Activated CD4-positive, alpha-beta T cell treated with anti-CD3 and anti-CD28 coated beads, Interleukin-2, amount 50 U/mL, for 16 hours (primary cell): ENCODE data around the gene TMEM54.

Experiments used
- DNase-seq: peaks from one replicate; pipeline ENCODE4 v3.0.0-alpha.2; 2020

The TMEM54 gene

DNA sequence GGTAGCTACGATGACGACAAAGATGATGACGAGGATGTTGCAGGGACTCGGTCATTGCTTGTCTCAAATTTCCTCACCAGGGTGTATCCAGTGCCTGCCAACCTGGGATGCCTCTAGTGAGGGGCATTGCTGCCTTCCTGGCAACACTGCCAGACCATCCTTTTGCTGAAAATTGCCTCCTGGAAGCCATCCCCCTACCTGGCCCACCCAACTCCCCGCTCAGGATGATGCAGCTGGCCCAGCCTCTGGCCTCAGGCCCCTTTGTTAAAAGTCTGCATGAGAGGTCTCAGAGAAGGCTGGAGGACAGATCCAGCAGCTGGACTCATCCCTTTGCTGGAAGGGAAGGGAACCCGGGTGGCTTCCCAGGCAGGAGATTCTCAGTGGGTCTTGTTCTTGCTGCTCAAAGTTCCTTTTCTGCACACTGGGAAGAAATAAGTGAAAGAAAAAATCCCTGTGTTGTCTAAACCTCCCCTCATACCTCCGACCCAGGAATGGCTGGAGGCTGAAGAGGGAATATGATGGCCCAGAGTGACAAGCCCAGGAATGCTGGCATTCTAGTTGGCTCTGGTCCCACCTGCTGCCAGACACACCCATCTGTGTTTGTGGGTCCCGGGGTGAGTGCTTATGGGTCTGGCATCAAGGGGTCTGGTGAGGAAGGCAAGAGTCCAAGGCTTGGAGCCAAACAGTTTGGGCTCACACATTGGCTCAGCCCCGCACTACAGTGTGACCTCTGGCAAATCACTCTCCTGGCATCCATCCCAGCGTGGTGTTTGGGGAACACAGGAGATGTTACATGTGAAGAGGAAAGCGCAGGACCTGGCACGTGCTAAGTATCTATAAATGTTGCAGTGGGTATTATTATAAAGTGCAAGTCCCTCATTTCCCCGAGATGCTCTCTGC is 23.7 kb downstream of the TMEM54 start:
- DNase-seq, result no peak

DNA sequence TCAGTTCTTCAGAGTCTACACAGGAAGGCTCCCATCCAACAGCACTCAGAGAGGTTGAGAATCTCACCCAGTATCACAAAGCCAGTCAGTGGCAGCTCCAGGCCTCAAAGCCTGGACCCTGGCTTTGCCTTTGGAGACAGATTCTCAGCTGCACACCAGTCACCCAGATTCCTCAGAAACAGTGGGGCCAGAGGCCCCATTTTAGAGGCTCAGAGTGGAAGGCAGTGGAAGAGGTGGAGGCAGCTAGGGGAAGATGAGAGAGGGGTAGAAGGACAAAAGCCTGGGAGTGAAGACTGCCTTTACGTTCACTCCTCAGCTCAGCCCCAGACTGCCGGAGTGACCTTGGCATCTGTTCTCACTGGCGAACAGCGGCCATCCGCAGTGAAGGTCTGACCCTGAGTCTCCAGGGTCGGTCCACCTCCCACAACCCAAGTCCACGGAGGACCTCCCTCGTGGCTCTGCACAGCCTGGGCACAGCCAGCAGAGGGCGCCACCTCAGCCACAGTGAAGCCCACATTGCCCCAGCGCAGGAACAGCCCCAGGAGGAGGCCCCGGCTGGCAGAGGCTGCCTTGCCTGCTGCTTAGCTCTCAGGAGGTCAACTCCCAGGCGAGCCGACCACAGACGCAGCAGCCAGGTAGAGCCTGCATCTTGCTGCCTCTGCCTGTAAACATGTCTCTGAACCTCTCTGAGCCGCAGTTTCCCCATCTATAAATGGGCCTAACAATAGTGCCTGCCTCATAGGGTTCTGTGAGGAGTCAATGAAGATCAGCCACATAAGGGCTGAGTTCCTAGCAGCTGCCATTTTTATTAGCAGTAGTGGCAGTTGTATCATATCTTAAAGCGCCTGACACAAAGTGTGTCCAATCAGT is 24.6 kb downstream of the TMEM54 start:
- peak; percentile 66 for DNase-seq

- DNase-seq, result no peak
Observed at GRCh38 chr1:32874860-32875752, 26.1 kb downstream of the TMEM54 start.

DNA sequence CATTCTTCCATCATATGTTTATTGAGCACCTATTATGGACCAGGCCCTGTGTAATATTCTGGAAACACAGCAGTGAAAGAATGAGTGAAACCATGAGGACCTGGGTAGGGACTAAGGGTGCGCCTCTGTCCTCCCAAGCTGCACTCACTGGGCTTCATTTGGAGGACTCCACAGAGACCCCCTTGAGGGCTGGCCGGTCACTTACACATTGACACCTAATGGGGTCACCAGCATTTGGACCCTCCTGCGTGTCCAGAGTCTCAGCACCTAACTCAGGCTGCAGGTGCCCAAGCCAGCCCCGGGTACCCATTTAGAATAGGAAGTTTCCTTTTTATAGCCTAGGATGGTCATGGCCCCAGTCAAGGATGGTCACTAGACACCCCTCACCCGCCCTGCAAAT is 27.7 kb downstream of the TMEM54 start:
- no peak for DNase-seq

GRCh38 chr1:32872192-32872460 is 29.1 kb downstream of the TMEM54 start:
- no peak for DNase-seq

DNA sequence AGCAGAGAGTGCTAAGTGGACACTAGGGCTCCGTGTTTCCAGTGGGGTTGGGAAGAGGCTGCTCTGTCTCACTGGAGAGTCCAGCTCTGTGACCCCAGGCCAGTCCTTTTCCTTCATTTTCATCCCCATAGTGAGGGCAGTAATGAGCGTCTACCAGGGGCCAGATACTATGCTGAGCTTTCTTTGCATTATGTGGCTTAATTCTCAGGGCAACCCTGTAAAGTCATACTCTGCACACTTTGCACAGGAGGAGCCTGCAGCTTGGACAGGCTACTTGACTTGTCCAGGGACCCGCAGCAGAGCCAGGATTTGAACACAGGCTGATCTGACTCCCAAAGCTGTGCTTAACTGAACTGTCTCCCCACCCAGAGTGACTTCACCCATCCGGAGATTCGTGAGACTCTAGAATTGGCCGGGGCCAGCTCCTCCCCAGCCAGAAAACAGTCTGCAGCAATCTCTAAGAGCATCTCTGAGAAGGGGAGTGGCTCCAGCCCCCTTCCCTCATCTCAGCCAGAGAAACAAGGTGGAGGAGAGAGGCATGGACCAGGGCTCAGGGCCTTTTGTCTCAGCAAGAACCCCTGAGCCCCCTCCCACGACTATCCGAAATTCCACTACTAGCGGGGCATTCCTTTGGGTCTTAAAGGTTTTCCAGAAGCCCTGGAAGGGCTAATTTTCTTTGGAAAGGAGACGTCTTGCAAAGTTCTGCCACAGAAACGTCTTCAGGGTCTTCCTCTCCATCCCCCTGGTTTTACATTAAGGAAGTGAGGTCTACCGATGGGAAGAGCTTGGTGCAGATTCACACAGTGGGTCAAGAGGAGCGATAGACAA is 29.6 kb downstream of the TMEM54 start:
- no peak for DNase-seq

GRCh38 chr1:32870615-32871363 is 30.4 kb downstream of the TMEM54 start, which contains the start of gene FNDC5:
Gene FNDC5 (minus strand): TSS chr1:32870912.
- no peak for DNase-seq

GRCh38 chr1:32869923-32870614 is 31.1 kb downstream of the TMEM54 start:
- no peak for DNase-seq

- DNase-seq, result no peak
Observed at GRCh38 chr1:32868806-32869455, 32.3 kb downstream of the TMEM54 start.

GRCh38 chr1:32868085-32868484 is 33.1 kb downstream of the TMEM54 start:
- DNase-seq, result no peak

DNA sequence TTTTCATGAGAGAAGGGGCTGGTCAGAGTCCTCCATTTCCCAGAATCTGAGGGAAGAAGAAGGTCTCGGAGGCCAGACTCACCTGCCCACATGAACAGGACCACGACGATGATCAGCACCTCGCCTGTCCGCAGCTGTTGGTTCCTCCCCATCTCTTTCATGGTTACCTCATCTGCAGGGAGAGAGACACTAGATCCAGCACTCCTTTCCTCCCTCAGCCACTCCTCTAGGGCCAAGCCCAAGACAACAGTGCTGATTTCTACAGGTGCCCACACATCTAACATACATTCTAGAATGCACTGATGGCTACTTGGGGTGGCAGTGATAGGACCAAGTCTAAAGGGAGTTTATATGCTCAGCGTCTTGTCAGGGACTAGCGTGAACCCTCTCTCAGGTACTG is 33.5 kb downstream of the TMEM54 start:
- no peak for DNase-seq

DNA sequence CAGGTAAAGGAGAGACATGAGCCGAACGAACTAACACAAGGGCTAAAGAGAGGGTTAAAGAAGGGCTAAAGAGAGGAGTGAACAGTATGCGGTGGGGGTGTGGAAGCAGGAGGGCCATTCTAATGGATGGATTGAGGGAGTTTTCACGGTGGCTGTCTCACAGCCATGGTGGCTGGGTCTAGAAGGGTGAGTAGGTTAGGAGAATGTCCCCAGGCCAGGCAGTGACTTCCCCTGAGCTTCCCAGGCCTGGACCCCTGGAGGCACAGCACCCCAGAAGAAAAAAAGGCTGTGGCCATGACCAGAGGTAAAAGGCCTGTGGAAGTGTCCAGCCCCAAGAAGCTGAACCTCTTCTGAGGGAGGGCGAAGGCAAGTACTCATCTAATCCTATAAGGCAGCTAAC is 34.0 kb downstream of the TMEM54 start:
- no peak for DNase-seq

DNA sequence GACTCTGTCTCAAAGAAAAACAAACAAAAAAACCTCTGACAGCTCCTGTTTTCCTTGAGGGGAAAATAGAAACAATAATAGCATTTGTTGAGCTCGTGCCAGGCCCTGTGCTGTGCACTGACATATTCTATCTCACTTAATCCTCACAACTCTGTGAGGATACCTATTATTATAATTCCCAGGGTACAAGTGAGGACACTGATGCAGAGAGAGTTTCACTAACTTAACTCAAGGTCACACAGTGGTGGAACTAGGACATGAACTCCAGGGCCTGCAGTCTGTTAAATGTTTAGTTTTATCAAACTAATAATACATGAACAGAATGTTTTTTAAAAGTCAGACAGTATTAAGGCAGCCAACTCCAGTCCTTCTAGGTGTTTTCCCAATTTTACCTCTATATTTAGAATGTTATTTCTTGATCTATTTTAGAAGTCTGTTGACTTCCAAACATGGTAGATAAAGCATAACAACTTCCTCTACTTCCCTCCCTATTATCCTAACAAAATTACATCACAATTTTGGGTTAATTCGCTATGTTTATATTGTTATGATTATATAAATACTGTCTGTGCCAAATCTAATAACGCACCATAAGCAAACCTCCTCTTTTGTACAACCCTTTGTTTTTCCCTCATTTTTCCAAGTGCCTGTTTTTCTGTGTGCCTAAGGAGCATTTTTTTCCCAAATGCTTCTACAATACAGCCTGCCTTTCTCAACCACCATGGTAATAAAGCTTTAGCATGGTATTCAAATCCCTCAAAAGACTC is 35.4 kb downstream of the TMEM54 start:
- DNase-seq, result no peak

GRCh38 chr1:32864375-32865019 is 36.7 kb downstream of the TMEM54 start:
- no peak for DNase-seq

GRCh38 chr1:32863881-32864245 is 37.3 kb downstream of the TMEM54 start:
- no peak for DNase-seq

GRCh38 chr1:32863218-32863880 is 37.8 kb downstream of the TMEM54 start:
- DNase-seq, result no peak

GRCh38 chr1:32861904-32862695 is 39.1 kb downstream of the TMEM54 start:
- DNase-seq, result no peak
